GM12865 (cell line): ENCODE results near the gene XKR7.

Source experiments
- DNase-seq: peaks from one replicate; pipeline ENCODE4 v3.0.0; 2010; ENCODE audit warnings: low read depth
- H3K4me3 ChIP-seq: 2 replicates; pipeline ENCODE4 v1.5.1; 2011; ENCODE audit warnings: mild to moderate bottlenecking, low read depth, low read length, control low read depth
- TF ChIP-seq, protein P1 (sequence below): IDR thresholded peaks from 2 replicates; pipeline ENCODE4 v1.5.1; 2011; ENCODE audit warnings: low read length, control low read depth, low read depth, inconsistent platforms; ENCODE audit not compliant: insufficient read depth; ENCODE audit errors: missing control alignments

The XKR7 gene

DNA sequence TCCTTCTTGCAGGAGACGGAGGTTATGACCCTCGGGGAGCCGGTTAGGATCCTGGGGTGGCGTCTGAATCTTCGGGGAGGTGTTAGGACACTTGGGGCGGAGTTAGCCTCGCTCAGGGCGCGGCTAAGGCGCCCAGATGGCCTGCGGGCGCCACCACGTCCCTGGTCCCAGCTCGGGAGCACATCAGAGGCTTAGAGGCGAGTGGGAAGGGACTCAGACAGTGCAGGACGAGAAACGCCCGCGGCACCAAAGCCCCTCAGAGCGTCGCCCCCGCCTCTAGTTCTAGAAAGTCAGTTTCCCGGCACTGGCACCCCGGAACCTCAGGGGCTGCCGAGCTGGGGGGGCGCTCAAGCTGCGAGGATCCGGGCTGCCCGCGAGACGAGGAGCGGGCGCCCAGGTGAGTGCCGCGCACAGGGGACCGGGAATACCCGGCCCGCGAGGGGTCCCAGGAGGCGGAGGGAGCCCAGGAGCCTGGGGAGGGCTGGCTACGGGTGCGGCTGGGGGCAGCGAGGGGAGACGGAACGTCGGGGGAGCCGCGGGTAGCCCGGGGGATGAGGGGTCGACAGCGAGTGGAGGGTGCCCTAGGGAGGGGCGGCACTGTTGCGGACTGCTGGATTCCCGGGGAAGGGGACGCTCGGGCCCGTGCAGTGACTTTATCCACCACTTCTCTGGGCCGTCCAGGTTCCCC is 84.3 kb downstream of the XKR7 start, which contains the start of gene HCK:
TSS of gene HCK (plus strand) at position 153 of the 688 bp plus-strand sequence.
- DNase-seq, result peak; percentile 50
- H3K4me3 ChIP-seq, result peak within 1 kb of the TSS; percentile 62
- TF ChIP-seq, protein P1, sequence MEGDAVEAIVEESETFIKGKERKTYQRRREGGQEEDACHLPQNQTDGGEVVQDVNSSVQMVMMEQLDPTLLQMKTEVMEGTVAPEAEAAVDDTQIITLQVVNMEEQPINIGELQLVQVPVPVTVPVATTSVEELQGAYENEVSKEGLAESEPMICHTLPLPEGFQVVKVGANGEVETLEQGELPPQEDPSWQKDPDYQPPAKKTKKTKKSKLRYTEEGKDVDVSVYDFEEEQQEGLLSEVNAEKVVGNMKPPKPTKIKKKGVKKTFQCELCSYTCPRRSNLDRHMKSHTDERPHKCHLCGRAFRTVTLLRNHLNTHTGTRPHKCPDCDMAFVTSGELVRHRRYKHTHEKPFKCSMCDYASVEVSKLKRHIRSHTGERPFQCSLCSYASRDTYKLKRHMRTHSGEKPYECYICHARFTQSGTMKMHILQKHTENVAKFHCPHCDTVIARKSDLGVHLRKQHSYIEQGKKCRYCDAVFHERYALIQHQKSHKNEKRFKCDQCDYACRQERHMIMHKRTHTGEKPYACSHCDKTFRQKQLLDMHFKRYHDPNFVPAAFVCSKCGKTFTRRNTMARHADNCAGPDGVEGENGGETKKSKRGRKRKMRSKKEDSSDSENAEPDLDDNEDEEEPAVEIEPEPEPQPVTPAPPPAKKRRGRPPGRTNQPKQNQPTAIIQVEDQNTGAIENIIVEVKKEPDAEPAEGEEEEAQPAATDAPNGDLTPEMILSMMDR, result no peak

DNA sequence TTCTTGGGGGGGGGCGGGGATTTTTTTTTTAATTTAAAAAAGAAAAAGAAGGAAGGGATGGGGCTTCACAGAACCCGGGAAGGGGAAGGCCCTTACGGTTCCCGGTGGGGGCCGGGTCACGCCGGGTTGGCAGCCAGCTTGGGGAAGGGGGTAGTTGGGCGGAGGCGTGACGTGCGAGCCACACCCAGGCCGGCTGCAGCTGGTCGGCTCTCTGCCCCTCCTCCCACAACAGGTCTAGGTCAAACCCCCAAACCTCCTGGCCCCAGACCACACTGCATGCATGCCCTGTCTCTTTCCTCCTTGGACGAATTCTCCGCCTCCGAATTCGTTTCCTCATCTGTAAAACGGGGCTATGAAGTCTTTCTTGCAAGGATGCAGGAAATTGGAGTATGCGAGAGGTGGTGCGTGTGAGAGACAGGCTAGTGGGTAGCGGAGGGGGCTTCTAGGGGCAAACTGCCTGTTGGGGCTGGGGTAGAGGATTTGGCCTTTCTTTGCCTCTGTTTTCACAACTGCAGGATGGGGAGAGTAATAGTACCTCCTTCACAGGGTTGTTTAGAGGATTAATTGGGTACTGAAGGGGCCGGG is 84.9 kb downstream of the XKR7 start:
- DNase-seq, result peak; percentile 61
- peak overlapping the region; percentile 62 for H3K4me3 ChIP-seq
- TF ChIP-seq, protein P1, result no peak
